ENCODE measurements around the gene ABCA8. TPM values are rescaled to one million over a fixed set of nuclear protein-coding genes. Genes with fewer than 3 reads are reported as not detected.

Gene ABCA8
- total and polyA plus RNA-seq, 11 donors = 13.4 to 71.0 (median 35.4) TPM

DNA sequence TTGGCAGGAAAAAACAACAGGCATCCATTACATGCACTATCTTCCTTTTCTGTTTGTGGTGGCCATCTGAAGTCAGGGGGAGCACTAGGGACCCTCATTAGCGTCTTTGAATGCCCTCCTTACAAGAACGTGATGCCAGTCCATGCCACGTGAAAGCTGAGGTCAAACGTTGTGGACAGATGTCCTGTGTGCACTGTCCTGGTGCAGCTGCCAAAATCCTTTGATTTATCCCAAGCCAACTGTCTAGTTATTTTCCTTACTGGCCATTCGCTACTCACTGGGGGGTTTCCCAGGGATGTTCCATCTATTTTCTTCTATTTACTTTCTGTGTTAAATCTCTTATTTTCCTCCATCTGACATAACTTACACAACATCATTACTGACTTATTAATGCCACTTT is 135.7 kb downstream of the ABCA8 start:
- no peak for DNase-seq
- peaks cover 0 to 3% (median 0%) of the 10 kb centered on the region in 9 donors for H3K27me3 ChIP-seq
- TF ChIP-seq, protein P1, sequence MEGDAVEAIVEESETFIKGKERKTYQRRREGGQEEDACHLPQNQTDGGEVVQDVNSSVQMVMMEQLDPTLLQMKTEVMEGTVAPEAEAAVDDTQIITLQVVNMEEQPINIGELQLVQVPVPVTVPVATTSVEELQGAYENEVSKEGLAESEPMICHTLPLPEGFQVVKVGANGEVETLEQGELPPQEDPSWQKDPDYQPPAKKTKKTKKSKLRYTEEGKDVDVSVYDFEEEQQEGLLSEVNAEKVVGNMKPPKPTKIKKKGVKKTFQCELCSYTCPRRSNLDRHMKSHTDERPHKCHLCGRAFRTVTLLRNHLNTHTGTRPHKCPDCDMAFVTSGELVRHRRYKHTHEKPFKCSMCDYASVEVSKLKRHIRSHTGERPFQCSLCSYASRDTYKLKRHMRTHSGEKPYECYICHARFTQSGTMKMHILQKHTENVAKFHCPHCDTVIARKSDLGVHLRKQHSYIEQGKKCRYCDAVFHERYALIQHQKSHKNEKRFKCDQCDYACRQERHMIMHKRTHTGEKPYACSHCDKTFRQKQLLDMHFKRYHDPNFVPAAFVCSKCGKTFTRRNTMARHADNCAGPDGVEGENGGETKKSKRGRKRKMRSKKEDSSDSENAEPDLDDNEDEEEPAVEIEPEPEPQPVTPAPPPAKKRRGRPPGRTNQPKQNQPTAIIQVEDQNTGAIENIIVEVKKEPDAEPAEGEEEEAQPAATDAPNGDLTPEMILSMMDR (IDR thresholded peaks at IDR 0.05) = no peak
- TF ChIP-seq POLR2A (IDR thresholded peaks at IDR 0.05) = no peak
- intact Hi-C loops (cut with DNase I) = no loop called here
- WGBS, 4 donors = 77 to 87% (median 81%) methylated on average over 5 of the region's 5 CpGs
- no peaks in the 10 kb centered on the region for H3K9me3 ChIP-seq
- H3K4me1 ChIP-seq = peaks cover 0 to 20% (median 0%) of the 10 kb centered on the region in 12 donors
- no peaks in the 10 kb centered on the region for H3K36me3 ChIP-seq
- peak overlapping the region in 1 of 12 donors; percentile 6 for H3K27ac ChIP-seq
- no peak overlapping the region for H3K4me3 ChIP-seq
- ATAC-seq = no peak

Other genes starting within 250 kb of the ABCA8 start
- gene ABCA9, start 105.5 kb upstream of the ABCA8 start, total RNA-seq = 10 to 100 TPM in 6 of 9 donors, 1 to 10 TPM in 3; 4.2 to 19.9 (median 11.4) TPM
- gene ABCA9, start 105.5 kb upstream of the ABCA8 start, polyA plus RNA-seq = 10 to 100 TPM in 1 of 2 donors, 1 to 10 TPM in 1; 2.4 to 11.2 TPM
- 10 to 100 TPM in 7 of 9 donors, 1 to 10 TPM in 2; 6.3 to 30.1 (median 20.3) TPM for gene ABCA6, start 186.5 kb upstream of the ABCA8 start, total RNA-seq
- 10 to 100 TPM in 1 of 2 donors, 1 to 10 TPM in 1; 5.7 to 18.0 TPM for gene ABCA6, start 186.5 kb upstream of the ABCA8 start, polyA plus RNA-seq

Measured in heart left ventricle (tissue), 16 donors.